Choroid plexus epithelial cell (primary cell): Measurements from ENCODE around the gene TRAPPC12.

Experiments used
- DNase-seq: peaks from one replicate; pipeline ENCODE4 v3.0.0-alpha.2; 2010; ENCODE audit warnings: low read depth
- H3K4me3 ChIP-seq: 2 replicates; pipeline ENCODE4 v1.5.1; 2011; ENCODE audit warnings: low read depth, mild to moderate bottlenecking, control low read depth, low read length, moderate library complexity
- TF ChIP-seq, protein P1 (sequence below): conservative IDR thresholded peaks from 2 replicates; pipeline ENCODE4 v1.5.1; 2011; ENCODE audit warnings: low read depth, mild to moderate bottlenecking, control low read depth, inconsistent platforms, low read length, moderate library complexity

TRAPPC12 gene

DNA sequence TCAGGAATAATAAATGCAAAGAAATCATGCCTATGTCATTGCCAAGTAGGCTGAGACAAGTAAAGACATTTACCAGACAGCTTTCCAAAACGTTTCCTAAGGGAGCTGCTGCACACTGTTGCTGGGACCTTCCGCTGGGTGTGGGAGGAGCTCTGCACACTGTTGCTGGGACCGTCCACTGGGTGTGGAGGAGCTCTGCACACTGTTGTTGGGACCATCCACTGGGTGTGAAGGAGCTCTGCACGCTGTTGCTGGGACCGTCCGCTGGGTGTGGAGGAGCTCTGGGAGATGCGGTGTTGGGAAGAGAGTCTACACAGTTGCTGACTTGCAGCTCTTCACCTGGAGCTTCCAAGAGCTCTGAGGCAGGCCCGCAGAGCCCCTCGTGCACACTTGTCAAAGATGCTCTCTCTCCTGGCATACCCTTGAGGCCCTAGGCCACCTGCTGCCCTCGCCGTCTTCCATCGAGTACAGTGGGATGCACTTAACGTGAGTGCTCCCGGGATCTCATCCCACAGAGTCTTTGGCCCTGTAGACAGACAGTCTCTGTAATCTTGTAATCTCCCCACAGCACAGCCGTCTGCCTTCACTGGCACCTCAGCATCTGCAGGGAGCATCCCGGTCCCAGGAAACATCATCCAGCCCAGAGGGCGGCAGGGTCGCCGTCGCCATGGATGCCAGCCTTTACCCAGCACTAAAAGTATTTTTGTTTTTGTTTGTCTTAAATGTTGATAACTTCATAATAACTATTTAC, 51.4 kb downstream of the TRAPPC12 start:
- TF ChIP-seq, protein P1, sequence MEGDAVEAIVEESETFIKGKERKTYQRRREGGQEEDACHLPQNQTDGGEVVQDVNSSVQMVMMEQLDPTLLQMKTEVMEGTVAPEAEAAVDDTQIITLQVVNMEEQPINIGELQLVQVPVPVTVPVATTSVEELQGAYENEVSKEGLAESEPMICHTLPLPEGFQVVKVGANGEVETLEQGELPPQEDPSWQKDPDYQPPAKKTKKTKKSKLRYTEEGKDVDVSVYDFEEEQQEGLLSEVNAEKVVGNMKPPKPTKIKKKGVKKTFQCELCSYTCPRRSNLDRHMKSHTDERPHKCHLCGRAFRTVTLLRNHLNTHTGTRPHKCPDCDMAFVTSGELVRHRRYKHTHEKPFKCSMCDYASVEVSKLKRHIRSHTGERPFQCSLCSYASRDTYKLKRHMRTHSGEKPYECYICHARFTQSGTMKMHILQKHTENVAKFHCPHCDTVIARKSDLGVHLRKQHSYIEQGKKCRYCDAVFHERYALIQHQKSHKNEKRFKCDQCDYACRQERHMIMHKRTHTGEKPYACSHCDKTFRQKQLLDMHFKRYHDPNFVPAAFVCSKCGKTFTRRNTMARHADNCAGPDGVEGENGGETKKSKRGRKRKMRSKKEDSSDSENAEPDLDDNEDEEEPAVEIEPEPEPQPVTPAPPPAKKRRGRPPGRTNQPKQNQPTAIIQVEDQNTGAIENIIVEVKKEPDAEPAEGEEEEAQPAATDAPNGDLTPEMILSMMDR = no peak
- no peak for DNase-seq
- no peak overlapping the region for H3K4me3 ChIP-seq

DNA sequence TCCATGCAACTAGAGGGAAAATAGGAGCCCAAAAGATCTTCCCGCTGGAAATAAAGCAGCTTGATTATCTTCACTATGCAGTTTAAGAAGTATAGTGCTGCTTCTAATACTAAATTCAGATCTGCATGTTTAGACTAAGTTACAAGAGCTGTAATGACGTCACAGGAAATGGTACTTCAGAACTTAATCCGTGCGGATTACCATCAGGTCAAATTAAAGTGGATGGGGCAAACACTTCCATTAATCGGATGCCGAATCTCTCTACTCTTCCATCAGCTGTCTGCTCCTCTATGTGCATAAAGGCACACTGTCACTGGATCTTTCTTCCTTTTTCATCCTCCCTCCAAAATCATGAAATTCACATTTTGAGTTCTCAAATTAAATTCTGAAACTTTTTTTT, 52.6 kb downstream of the TRAPPC12 start:
- TF ChIP-seq, protein P1 = no peak
- no peak overlapping the region for H3K4me3 ChIP-seq
- no peak for DNase-seq

DNA sequence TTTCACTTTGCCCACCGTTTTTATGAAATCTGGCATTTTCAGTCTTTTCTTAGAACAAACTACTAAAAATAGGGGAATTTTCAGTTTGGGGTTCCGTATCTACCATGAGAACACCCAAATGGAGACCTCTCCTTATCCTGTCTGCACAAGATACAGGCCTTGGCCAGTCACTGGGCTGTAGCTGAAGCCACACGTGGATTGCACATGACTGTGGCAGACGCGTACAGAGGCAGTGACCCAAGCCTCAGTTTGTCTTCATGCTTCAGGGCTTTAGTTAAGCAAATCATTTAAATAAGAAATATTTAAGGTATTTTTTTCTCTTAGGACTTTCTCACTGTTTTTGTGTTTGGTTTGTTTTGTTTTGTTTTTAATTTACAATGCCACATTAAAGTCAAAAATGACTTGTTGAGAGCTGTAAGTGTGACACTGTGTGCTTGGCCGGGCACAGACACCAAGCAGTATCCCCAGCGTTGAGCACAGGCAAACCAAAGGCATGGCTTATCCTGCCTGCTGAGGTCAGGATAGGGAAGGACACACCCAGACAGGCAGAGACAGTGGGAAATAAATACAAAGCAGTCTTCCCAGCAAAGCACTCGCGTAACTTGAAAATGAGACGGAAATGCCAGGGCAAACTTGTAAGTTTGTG, 53.3 kb downstream of the TRAPPC12 start:
- no peak overlapping the region for H3K4me3 ChIP-seq
- TF ChIP-seq, protein P1 = no peak
- no peak for DNase-seq

DNA sequence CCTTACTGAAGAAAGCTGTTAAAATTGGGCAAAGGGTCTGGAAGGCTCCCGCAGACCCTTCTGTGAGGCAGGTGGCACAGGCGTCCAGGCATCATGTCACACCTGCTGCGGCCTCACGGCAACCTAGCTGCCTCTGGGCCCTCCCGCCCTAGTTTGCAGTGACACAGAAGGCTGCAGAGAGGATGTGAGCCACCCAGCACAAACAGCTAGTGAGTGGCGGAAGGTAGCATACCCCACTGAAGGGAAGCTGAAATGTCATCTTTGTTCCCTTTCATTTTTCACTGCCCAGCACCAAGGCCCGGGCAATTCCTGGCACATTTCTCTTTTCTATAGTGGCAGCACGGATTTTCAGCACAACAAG, 53.8 kb downstream of the TRAPPC12 start:
- TF ChIP-seq, protein P1 = no peak
- H3K4me3 ChIP-seq = no peak overlapping the region
- no peak for DNase-seq

DNA sequence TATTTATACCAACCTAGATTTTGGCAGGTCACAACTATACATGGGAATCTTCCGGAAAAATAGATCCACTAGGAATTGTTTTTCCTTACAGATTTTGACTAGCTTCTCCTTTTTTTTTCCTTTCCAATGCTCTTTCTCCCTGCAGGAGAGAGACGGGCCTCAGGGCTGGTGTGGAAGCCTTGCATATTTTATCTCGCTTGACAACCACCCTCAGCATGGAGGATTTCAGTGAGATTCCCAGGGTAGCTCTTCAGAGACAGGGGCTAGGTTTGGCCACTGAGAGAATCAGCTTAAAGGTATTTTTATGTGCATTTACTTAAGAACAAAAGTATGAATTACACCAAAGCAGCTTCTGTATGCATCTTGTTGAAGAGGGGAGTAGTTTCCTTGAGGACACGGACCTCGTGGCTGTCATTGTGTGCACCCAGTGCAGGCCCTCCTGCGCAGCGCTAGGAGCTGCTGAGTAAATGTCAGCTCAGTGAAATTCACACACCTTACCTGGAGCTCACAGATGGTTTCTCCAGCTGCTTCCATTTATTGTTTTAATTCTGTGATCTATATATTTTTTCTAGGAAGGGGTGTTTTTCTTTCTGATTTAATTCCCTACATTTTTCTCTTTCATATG, 54.4 kb downstream of the TRAPPC12 start:
- no peak overlapping the region for H3K4me3 ChIP-seq
- DNase-seq = no peak
- TF ChIP-seq, protein P1 = no peak

DNA sequence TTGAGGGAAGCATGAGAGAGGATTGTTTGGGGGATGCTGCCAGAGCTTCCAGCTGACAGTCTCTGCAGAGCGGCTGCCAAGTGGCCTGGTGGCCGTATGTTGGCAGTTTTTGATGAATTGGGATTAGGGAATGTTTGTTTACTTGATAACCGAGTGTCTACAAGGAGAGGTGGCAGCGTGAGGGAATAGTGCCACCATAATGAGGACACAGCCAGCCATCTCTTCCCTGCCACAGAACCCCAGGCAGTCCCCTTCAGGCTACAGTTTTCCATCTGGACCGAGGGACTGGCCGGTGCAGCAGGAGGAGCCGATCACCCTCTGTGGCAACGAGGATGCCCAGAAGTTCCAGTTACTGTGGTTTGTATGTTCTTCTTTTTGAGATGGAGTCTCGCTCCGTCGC, 55.2 kb downstream of the TRAPPC12 start:
- H3K4me3 ChIP-seq = no peak overlapping the region
- DNase-seq = no peak
- TF ChIP-seq, protein P1 = no peak
